CD4-positive, alpha-beta T cell treated with Interleukin-6 at 100 ng/mL for 8 hours (primary cell): Measurements from ENCODE around the gene FAM83F.
"Not testable (repeated sequence)": the region's sequence is repeated elsewhere in the genome, so short reads cannot be mapped to it uniquely, and the experiment has no call there.

Experiments used
- DNase-seq: peaks from one replicate; pipeline ENCODE4 v3.0.0-alpha.2; 2020; ENCODE audit warnings: mixed read lengths, low spot score

Gene FAM83F

DNA sequence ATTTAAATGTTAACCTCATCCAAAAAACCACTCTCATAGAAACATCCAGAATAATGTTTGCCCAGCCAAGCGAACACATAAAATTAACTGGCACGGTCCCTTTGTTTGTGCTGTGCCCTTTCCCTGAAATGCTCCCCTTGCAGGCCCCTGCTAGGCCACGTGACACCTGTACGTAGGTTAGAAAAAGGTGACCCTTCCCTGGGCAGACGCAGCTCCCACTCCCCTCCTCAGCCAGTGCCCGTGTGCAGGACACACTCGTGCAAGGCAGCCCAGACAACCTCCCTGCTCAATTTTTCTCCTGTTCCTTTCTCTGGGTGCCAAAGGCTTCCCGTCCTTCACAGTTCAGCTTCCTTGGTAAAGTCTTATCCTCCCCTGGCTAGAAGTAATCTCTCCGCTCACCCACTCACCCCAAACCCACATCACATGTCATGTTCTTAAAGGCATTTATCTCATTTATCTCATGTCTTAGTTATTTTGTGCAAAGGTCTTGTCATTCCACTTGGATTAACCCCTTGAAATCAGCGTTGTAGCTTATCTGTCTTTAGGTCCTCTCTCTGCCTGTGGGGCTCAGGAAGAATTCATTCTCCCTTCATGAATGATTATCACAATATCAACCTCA lies 20.7 kb downstream of the FAM83F start:
- no peak for DNase-seq

DNA sequence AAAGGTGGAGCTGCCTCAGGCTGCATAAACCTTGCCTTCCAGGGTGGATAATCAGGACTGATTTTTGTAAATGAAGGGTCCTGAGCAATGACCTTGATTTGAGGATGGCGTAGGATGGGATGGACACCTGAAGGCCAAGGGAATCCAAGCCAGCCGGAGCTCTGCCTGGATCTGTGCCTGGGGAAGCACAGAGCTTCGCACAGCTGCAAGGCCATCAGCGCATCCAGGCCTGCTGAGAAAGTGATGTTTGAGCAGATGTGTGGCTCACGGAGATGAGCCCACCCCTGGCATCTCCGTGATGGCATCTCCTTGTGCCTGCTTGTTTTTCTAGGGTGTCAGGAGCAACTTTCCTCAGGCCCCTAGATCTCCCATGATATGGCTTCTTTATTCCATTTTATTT lies 23.3 kb downstream of the FAM83F start:
- DNase-seq: no peak

GRCh38 chr22:40019100-40019499 lies 24.3 kb downstream of the FAM83F start:
- DNase-seq: no peak

- DNase-seq: no peak
Observed at GRCh38 chr22:40020956-40021355, 26.2 kb downstream of the FAM83F start.

- DNase-seq: no peak
Observed at GRCh38 chr22:40021401-40022000, 26.7 kb downstream of the FAM83F start.

- no peak for DNase-seq
Observed at GRCh38 chr22:40022536-40023240, 27.9 kb downstream of the FAM83F start.

DNA sequence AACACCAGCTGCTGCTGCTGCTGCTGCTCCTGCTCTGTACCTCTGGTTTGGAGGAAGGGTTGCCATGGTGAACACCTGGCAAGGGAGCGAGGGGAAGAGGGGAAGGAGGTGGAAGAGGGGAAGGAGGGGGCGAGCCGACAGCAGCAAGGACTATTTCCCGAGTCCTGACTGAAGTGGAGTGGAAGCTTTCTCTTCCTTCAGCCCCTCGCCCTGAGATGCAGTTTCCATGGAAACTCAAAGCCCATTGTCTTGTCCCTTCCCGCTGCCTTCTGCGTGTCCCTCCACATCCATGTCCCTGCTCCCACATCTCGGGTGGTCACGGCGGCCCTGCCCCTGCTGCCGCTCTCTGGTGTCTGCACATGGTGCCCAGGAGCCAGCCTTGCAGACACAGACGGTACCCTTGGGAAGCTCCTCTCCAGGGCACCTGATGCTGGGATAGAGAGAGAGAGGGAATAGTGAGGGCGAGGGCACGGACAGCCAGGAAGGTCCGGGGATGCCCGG lies 28.6 kb downstream of the FAM83F start:
- DNase-seq: no peak

DNA sequence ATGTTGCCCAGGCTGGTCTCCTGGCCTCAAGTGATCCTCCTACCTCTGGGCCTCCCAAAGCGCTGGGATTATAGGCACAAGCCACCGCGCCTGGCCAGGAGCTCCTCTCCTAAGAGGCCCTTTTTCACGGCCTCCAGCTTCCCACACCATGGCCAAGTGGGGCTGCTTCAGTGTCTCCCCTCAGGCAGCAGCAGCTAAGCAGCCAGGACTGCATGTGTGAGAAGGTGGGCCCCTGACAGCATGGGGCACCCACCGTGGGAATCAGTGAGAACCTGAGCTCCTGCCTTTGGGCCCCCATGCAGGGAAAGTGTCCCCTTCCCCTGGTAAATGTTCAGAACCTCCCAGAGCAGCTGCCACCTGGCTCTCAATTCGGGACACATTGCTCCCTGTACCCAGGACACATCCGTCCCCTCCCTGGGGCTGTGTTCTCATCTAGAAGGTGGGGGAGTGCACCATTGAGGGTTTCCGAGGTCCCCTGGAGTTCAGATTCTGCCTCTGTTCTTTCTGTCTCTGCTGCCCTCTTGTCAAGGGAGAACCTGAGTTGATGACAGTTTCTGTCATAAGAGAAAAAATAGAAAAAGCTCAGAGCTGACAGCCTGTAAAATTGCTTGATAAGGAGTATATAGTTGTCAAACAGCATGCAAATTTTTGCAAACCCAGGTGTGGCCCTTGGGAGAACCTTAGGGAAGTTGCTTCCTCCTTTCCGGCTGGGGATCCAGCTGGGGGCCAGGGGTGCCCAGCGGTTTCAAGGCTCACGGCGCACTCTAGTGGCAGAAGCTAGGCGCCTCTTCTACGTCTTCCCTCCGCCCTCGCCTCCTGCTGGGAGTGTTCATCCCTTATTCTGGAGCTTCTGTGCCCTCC lies 29.7 kb downstream of the FAM83F start:
- DNase-seq: peak; percentile 53

GRCh38 chr22:40025062-40025379 lies 30.3 kb downstream of the FAM83F start:
- not testable (repeated sequence) for DNase-seq

DNA sequence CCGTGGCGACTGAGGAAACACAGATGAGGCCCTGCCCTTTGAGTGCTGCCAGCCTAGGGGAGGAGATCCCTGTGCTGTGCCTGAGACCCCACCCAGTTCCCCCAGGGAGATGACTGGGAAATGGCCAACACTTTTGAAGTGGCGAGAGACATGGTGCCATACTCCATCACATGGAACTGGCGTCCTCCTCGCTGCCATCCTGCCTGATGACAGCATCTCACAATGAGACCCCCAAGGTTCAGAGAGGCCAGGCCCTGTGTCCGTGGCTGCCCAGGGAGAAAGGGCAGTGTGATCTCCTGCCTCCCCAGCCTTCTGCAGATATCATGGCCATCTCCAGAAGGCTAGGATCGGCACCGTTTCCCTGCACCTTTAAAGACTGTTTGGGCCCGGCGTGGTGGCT lies 31.1 kb downstream of the FAM83F start:
- DNase-seq: no peak

GRCh38 chr22:40026641-40027040 lies 31.9 kb downstream of the FAM83F start:
- DNase-seq: no peak

GRCh38 chr22:40027191-40028097 lies 32.7 kb downstream of the FAM83F start:
- no peak for DNase-seq

DNA sequence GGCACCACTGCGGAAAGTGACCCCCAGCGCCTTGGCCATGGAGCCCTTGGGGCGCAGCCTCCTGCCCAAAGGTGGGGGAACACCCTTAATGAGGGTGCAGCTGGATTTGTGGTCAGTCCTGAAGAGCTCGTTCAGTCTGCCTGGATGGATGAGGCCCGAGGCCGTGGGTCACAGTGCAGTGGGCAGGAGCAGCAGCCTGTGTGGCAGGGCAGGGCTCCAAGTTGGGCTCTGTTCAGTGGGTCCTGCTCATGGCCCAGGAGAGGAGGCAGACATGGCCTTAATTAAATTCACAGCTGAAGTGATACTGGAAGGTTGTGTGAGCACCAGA lies 33.3 kb downstream of the FAM83F start:
- DNase-seq: no peak

DNA sequence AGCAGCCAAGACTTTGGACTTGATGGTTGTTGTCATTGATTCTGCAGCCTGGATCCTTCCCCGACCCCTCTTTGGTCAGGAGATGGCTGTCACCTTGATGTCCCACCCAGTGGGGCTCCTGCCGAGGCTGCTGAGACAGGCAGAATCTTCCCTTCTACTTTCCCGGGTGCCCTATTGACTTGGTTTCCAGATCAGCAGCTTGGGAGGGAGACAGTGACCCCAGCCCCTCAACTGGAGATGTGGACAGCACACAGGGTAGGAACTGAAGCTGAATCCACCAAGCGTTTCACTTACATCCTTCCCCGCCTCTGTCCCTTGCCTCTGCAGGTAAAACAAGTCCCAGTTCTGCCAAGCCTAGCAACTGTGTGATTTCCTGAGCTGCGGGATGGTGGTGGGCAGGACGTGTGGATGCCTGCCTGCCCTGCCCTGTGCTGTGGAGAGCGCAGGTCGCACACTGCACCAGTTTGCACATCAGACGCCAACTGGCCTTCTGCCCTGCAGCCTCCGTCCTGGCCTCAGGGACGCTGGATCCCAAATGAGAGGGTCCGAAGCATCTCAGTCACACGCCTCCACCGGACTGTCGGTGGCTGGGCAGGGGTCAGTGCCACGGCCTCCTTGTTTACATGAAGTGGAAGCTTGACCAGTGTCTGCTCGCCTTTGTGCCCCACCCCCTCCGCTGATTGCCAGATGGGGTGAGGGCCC lies 34.6 kb downstream of the FAM83F start:
- DNase-seq: no peak

DNA sequence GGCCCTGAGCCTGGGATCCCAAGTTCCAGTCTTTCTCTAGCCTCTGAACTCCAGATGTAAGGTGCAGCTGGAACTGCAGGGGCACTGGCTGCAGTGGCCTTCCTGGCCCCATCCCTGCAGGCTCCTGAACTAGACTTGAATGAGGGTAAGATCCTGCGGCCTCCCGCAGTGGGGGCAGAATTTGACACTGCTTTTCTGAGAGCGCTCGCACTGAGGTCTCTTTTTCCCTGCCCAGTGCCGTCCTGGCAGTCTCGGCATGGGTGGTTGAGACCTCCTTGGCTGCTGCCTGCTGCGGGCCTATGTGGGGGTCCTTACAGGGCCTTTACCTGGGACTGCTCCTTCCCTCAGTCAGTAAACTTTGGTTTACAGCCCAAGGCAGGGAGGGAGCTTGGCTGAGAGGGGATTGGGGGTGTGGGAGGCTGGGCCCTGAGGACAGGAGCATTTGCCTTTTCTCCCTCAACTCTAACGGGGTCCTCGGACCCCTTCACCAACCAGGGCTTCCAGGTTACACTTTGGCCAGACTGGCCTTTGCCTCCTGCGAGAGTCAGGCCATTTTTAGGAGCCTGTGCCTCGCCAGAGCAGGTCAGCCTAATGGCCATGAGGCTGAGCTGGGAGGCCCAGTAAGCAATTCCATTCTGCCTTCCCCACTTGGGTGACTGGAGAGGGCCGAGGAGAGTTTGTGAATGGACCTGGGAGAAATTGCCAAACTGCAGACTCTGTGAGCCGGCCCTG lies 35.4 kb downstream of the FAM83F start:
- DNase-seq: no peak

DNA sequence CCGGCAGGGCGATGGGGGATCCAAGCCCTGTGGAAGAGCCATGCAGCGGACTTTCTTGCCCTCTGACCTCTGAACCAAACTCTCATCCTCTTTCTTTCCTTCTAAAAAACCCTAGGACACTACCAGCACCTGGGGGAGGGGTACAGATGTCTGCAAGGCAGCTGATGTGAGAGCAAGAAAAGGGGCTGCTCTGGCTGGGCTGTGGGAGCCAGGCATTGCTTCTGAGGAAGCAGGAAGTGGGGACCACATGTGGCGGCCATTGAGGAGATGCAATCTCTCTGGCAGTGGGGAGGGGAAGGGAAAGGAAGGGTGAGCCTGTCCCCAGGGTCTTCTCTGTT lies 36.0 kb downstream of the FAM83F start:
- no peak for DNase-seq

DNA sequence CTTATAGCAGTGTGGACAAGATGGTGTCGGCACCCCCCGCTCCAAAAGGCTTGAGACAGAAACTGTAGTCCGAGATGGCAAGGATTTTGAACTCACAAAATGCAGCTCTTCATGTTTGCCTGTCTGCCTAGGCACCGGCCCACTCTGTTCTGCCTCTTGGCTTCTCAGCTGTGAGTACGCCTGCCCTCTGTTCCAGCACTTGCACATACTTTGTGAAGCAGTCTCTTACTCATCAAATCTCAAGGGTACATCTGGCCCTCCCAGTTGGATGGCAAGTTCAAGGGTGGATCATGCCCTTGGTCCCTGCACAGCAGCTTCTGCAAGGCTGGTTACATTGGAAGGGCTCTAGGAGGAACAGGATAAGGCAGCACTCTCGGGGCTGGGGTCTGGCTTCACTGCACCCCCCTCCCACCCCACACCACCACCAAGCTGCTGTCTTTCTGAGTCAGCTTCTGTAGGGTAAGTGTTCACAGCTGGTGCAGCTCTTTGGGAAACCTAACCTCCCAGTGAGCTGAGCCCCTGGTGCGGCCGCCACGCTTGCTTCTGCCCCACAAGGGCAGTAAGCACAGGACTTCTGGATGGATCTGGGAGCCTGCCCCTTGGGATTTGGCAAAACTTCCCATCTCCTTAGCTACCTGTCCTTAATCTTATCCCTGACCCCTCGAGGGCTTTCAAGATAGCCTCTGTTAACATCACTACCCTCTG lies 37.2 kb downstream of the FAM83F start:
- DNase-seq: no peak

GRCh38 chr22:40033586-40034380 lies 39.0 kb downstream of the FAM83F start:
- no peak for DNase-seq

DNA sequence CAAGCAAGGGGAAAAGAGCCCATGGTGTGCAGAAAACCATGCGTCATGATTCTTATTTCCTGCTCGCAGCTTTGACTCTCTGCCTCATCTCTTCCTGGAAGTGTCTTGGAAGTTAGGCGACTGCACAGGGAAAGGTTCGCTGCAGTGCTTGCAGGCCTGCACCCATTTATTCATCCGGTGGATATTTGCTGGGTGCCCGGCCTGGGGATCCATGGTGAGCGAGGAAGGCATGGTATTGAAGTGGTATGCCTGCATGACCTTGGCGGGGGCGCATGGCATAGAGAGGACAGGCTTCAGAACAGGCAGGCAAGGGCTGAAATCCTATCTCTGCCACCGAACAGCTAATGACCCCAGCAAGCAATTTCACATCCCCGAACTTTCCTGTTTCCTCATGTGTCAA lies 40.6 kb downstream of the FAM83F start:
- DNase-seq: no peak
